ENCODE data around the gene ICAM4. TPM values are rescaled to one million over a fixed set of nuclear protein-coding genes. Genes with fewer than 3 reads are reported as not detected.

The ICAM4 gene
- total RNA-seq, 1 experiment from 2014 or later: not detected

Other genes starting within 250 kb of the ICAM4 start
- 29.0 and 29.5 TPM in 2 replicates for gene SHFL, start 200.6 kb upstream of the ICAM4 start, total RNA-seq (2014; rRNA removed)
- gene ANGPTL6, start 184.3 kb upstream of the ICAM4 start, total RNA-seq (2014; rRNA removed): 0.06 and 0.19 TPM in 2 replicates
- gene PPAN, start 180.6 kb upstream of the ICAM4 start, total RNA-seq (2014; rRNA removed): 37.8 and 41.6 TPM in 2 replicates
- 2.8 and 3.5 TPM in 2 replicates for gene P2RY11, start 175.3 kb upstream of the ICAM4 start, total RNA-seq (2014; rRNA removed)
- 269 and 297 TPM in 2 replicates for gene EIF3G, start 167.1 kb upstream of the ICAM4 start, total RNA-seq (2014; rRNA removed)
- gene DNMT1, start 92.0 kb upstream of the ICAM4 start, total RNA-seq (2014; rRNA removed): 125 and 192 TPM in 2 replicates
- gene S1PR2, start 55.6 kb upstream of the ICAM4 start, total RNA-seq (2014; rRNA removed): 1.4 and 1.8 TPM in 2 replicates
- 98.5 and 101 TPM in 2 replicates for gene MRPL4, start 34.7 kb upstream of the ICAM4 start, total RNA-seq (2014; rRNA removed)
- 1.7 and 2.2 TPM in 2 replicates for gene ICAM1, start 15.8 kb upstream of the ICAM4 start, total RNA-seq (2014; rRNA removed)
- 4.0 and 8.0 TPM in 2 replicates for gene ICAM5, start 3.0 kb downstream of the ICAM4 start, total RNA-seq (2014; rRNA removed)
- gene ZGLP1, start 22.9 kb downstream of the ICAM4 start, total RNA-seq (2014; rRNA removed): 1.9 and 3.4 TPM in 2 replicates
- 61.0 and 64.5 TPM in 2 replicates for gene FDX2, start 29.1 kb downstream of the ICAM4 start, total RNA-seq (2014; rRNA removed)
- 26.8 and 37.4 TPM in 2 replicates for gene RAVER1, start 46.6 kb downstream of the ICAM4 start, total RNA-seq (2014; rRNA removed)
- 6.7 and 9.0 TPM in 2 replicates for gene ICAM3, start 52.7 kb downstream of the ICAM4 start, total RNA-seq (2014; rRNA removed)
- 78.5 and 97.8 TPM in 2 replicates for gene TYK2, start 93.6 kb downstream of the ICAM4 start, total RNA-seq (2014; rRNA removed)
- gene CDC37, start 116.6 kb downstream of the ICAM4 start, total RNA-seq (2014; rRNA removed): 311 and 327 TPM in 2 replicates
- 1.9 and 2.0 TPM in 2 replicates for gene PDE4A, start 133.6 kb downstream of the ICAM4 start, total RNA-seq (2014; rRNA removed)
- 84.3 and 84.6 TPM in 2 replicates for gene KEAP1, start 216.4 kb downstream of the ICAM4 start, total RNA-seq (2014; rRNA removed)
- gene S1PR5, start 230.5 kb downstream of the ICAM4 start, total RNA-seq (2014; rRNA removed): not detected in 2 replicates

Data from LHCN-M2 (cell line).